Astrocyte (in vitro differentiated cells and primary cell): ENCODE data around the gene CDC16. TPM values are rescaled to one million over a fixed set of nuclear protein-coding genes. Genes with fewer than 3 reads are reported as not detected.

ENCODE experiments used
- DNase-seq: peaks from one replicate; pipeline ENCODE4 v3.0.0-alpha.2; 2010; ENCODE audit warnings: low read depth
- FAIRE-seq: peaks from 2 replicates; lab custom pipeline; 2011; peaks lifted over from hg19 to GRCh38; lab: Jason Lieb, UNC
- H2AFZ ChIP-seq: 2 replicates; pipeline ENCODE4 v1.6.0; 2012; ENCODE audit warnings: low read depth, low read length, inconsistent platforms
- H3K27ac ChIP-seq: 2 replicates; pipeline ENCODE4 v1.5.1; 2011; ENCODE audit warnings: low read depth, low read length, inconsistent platforms
- H3K27me3 ChIP-seq: 2 replicates; pipeline ENCODE4 v1.6.0; 2011; ENCODE audit warnings: low read length, inconsistent platforms; ENCODE audit not compliant: insufficient read depth
- H3K36me3 ChIP-seq: 2 replicates; pipeline ENCODE4 v1.5.1; 2011; ENCODE audit warnings: low read length, inconsistent platforms; ENCODE audit not compliant: insufficient read depth
- H3K4me1 ChIP-seq: 2 replicates; pipeline ENCODE4 v1.5.1; 2011; ENCODE audit warnings: low read length, inconsistent platforms; ENCODE audit not compliant: insufficient read depth
- H3K4me2 ChIP-seq: 2 replicates; pipeline ENCODE4 v1.6.0; 2012; ENCODE audit warnings: low read length, inconsistent platforms
- H3K4me3 ChIP-seq: 2 replicates; pipeline ENCODE4 v1.5.1; 2011; ENCODE audit warnings: low read depth, mild to moderate bottlenecking, low read length, inconsistent platforms; ENCODE audit not compliant: insufficient read depth
- H3K79me2 ChIP-seq: 2 replicates; pipeline ENCODE4 v1.6.0; 2012; ENCODE audit warnings: mild to moderate bottlenecking, low read length, inconsistent platforms; ENCODE audit not compliant: insufficient read depth
- H3K9ac ChIP-seq: 2 replicates; pipeline ENCODE4 v1.6.0; 2012; ENCODE audit warnings: mild to moderate bottlenecking, low read length, inconsistent platforms
- H3K9me3 ChIP-seq: 2 replicates; pipeline ENCODE4 v1.5.1; 2012; ENCODE audit warnings: low read depth, mild to moderate bottlenecking, low read length, inconsistent platforms; ENCODE audit not compliant: insufficient read depth
- H4K20me1 ChIP-seq: 2 replicates; pipeline ENCODE4 v1.6.0; 2012; ENCODE audit warnings: low read length, inconsistent platforms; ENCODE audit not compliant: insufficient read depth
- H3K27ac Mint-ChIP-seq: one replicate; pipeline ENCODE4 v1.8.0; 2021; ENCODE audit warnings: mild to moderate bottlenecking, mixed read lengths; ENCODE audit not compliant: unreplicated experiment
- H3K27me3 Mint-ChIP-seq: one replicate; pipeline ENCODE4 v1.8.0; 2021; ENCODE audit warnings: low read depth, mixed read lengths; ENCODE audit not compliant: unreplicated experiment
- H3K36me3 Mint-ChIP-seq: one replicate; pipeline ENCODE4 v1.8.0; 2021; ENCODE audit warnings: low read depth, mixed read lengths; ENCODE audit not compliant: unreplicated experiment
- H3K4me1 Mint-ChIP-seq: one replicate; pipeline ENCODE4 v1.8.0; 2021; ENCODE audit warnings: low read depth, mixed read lengths; ENCODE audit not compliant: unreplicated experiment
- H3K4me3 Mint-ChIP-seq: one replicate; pipeline ENCODE4 v1.8.0; 2021; ENCODE audit warnings: mild to moderate bottlenecking, moderate library complexity, mixed read lengths; ENCODE audit not compliant: unreplicated experiment
- H3K9me3 Mint-ChIP-seq: one replicate; pipeline ENCODE4 v1.8.0; 2021; ENCODE audit warnings: mild to moderate bottlenecking, mixed read lengths; ENCODE audit not compliant: unreplicated experiment
- EZH2 ChIP-seq: IDR thresholded peaks from 2 replicates; pipeline ENCODE4 v1.6.1; 2012; ENCODE audit warnings: mild to moderate bottlenecking, low read length, inconsistent platforms; ENCODE audit not compliant: insufficient read depth
- total RNA-seq: library from RNA; stranded (reverse); gene quantifications from 2 replicates; pipeline ENCODE4 v1.2.1, GENCODE V29; 2021
- TF ChIP-seq, protein P1 (sequence below): IDR thresholded peaks from 2 replicates; pipeline ENCODE4 v1.5.1; 2011; ENCODE audit warnings: low read depth, mild to moderate bottlenecking, inconsistent platforms, low read length, moderate library complexity; ENCODE audit not compliant: insufficient read depth

Gene CDC16
- total RNA-seq, 1 donor from 2014 or later: 77.0 TPM

- no peak for FAIRE-seq
- no peak overlapping the region for H3K4me3 ChIP-seq
These were observed 25.3 kb downstream of the CDC16 start for GRCh38 chr13:114259974-114260373.

DNA sequence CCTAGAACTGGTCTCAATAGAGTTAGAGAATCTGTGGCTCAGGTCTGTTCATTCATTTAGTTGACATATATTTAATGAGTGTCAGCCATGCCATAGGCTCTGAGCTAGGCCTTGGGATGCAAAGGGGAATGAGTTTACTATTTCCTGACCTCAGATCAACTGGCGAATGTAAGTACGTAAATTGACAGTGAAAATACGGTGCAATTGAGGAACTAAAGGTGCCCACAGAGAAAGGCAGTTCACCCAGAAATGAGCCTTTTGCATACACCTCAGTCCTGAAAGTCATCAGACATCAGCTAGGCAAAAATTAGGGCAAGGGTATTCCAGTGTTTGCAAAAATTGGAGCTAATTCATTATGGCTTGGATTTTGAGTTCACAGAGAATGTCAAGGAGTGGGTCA, 26.1 kb downstream of the CDC16 start:
- Mint-ChIP-seq H3K4me1 (peaks cover 31% of the 10 kb centered on the region), H3K4me3 (no peak overlapping the region), H3K9me3 (no peaks in the 10 kb centered on the region), H3K27ac (peak overlapping the region; percentile 48), H3K36me3 (peaks cover 24% of the 10 kb centered on the region), H3K27me3 (no peaks in the 10 kb centered on the region)
- TF ChIP-seq, protein P1, sequence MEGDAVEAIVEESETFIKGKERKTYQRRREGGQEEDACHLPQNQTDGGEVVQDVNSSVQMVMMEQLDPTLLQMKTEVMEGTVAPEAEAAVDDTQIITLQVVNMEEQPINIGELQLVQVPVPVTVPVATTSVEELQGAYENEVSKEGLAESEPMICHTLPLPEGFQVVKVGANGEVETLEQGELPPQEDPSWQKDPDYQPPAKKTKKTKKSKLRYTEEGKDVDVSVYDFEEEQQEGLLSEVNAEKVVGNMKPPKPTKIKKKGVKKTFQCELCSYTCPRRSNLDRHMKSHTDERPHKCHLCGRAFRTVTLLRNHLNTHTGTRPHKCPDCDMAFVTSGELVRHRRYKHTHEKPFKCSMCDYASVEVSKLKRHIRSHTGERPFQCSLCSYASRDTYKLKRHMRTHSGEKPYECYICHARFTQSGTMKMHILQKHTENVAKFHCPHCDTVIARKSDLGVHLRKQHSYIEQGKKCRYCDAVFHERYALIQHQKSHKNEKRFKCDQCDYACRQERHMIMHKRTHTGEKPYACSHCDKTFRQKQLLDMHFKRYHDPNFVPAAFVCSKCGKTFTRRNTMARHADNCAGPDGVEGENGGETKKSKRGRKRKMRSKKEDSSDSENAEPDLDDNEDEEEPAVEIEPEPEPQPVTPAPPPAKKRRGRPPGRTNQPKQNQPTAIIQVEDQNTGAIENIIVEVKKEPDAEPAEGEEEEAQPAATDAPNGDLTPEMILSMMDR: no peak
- no peak for TF ChIP-seq EZH2
- DNase-seq (no peak), FAIRE-seq (no peak)
- Histone ChIP-seq H4K20me1 (no peaks in the 10 kb centered on the region), H3K4me3 (no peak overlapping the region), H3K4me2 (no peak overlapping the region), H2AFZ (no peak overlapping the region), H3K9me3 (no peaks in the 10 kb centered on the region), H3K4me1 (peaks cover 23% of the 10 kb centered on the region), H3K27ac (no peak overlapping the region), H3K9ac (no peak overlapping the region), H3K79me2 (no peaks in the 10 kb centered on the region), H3K27me3 (no peaks in the 10 kb centered on the region), H3K36me3 (peaks cover 53% of the 10 kb centered on the region)

More at GRCh38 chr13:114259974-114260373, 25.3 kb downstream of the CDC16 start:
- Mint-ChIP-seq H3K9me3 (no peaks in the 10 kb centered on the region), H3K36me3 (peaks cover 27% of the 10 kb centered on the region), H3K4me3 (no peak overlapping the region), H3K27ac (no peak overlapping the region), H3K27me3 (no peaks in the 10 kb centered on the region), H3K4me1 (peaks cover 28% of the 10 kb centered on the region)
- no peak for DNase-seq
- no peaks in the 10 kb centered on the region for H3K79me2 ChIP-seq
- no peak overlapping the region for H3K9ac ChIP-seq
- TF ChIP-seq, protein P1: no peak
- TF ChIP-seq EZH2: no peak
- H3K4me2 ChIP-seq: no peak overlapping the region
- H3K9me3 ChIP-seq: no peaks in the 10 kb centered on the region
- H3K4me1 ChIP-seq: peaks cover 16% of the 10 kb centered on the region
- no peaks in the 10 kb centered on the region for H4K20me1 ChIP-seq
- H3K36me3 ChIP-seq: peaks cover 59% of the 10 kb centered on the region
- no peak overlapping the region for H3K27ac ChIP-seq
- no peak overlapping the region for H2AFZ ChIP-seq
- H3K27me3 ChIP-seq: no peaks in the 10 kb centered on the region

- Histone ChIP-seq H3K9me3 (no peaks in the 10 kb centered on the region), H3K4me3 (no peak overlapping the region), H3K27me3 (no peaks in the 10 kb centered on the region), H3K79me2 (no peaks in the 10 kb centered on the region), H4K20me1 (no peaks in the 10 kb centered on the region), H3K4me2 (no peak overlapping the region), H3K36me3 (peaks cover 53% of the 10 kb centered on the region), H3K9ac (no peak overlapping the region), H3K27ac (no peak overlapping the region), H2AFZ (no peak overlapping the region), H3K4me1 (peaks cover 29% of the 10 kb centered on the region)
- DNase-seq (no peak), FAIRE-seq (no peak)
- Mint-ChIP-seq H3K27ac (no peak overlapping the region), H3K36me3 (peaks cover 24% of the 10 kb centered on the region), H3K4me1 (peaks cover 31% of the 10 kb centered on the region), H3K27me3 (no peaks in the 10 kb centered on the region), H3K9me3 (no peaks in the 10 kb centered on the region), H3K4me3 (no peak overlapping the region)
- no peak for TF ChIP-seq EZH2
- TF ChIP-seq, protein P1: no peak
These were observed 26.8 kb downstream of the CDC16 start for GRCh38 chr13:114261328-114261965.
